Vagina (tissue), 2 donors: Measurements from ENCODE around the gene BRK1.

Experiments
- CTCF ChIP-seq, 3 experiments: fragments of 450-650 bp in 2 of 3; fragments of 200-600 bp in 1 of 3; sonication (generic) in 1 of 3; IDR thresholded peaks; one replicate each; pipeline ENCODE4 v1.5.1; 2017 to 2019; ENCODE audit warnings: antibody characterized with exemption in 3 of 3, mild to moderate bottlenecking in 2 of 3, moderate library complexity in 2 of 3
- POLR2A ChIP-seq, 2 donors: fragments of 450-650 bp; IDR thresholded peaks; one replicate each; pipeline ENCODE4 v1.6.1; 2017; ENCODE audit warnings: antibody characterized with exemption in 2 of 2, mild to moderate bottlenecking in 2 of 2, moderate library complexity in 2 of 2
- POLR2AphosphoS5 ChIP-seq, 2 donors: sonication (generic); formaldehyde crosslinking; IDR thresholded peaks; one replicate each; pipeline ENCODE4 v1.9.0; 2017; ENCODE audit warnings: antibody characterized with exemption in 2 of 2, mild to moderate bottlenecking in 2 of 2, low read depth in 1 of 2; ENCODE audit not compliant: insufficient read depth in 1 of 2

GRCh38 chr3:10074666-10075065, 40.8 kb upstream of the BRK1 start:
- no peak for TF ChIP-seq CTCF (IDR thresholded peaks at IDR 0.05)
- TF ChIP-seq POLR2A (IDR thresholded peaks at IDR 0.05) = no peak
- no peak for TF ChIP-seq POLR2AphosphoS5 (IDR thresholded peaks at IDR 0.05; ENCODE audit: insufficient read depth in 1 of 2, low read depth in 1 of 2)
